HL-60/S4 (cell line): ENCODE results near the gene ID1.
"Not testable (repeated sequence)": the region's sequence is repeated elsewhere in the genome, so short reads cannot be mapped to it uniquely, and the experiment has no call there.

Experiments
- in situ Hi-C: fragments of 300-500 bp; cut with MboI; formaldehyde crosslinking; loops from 2 replicates; pipeline ENCODE4 v1.14.3; 2022; ENCODE audit warnings: low sequenced_read_pairs

ID1 gene

DNA sequence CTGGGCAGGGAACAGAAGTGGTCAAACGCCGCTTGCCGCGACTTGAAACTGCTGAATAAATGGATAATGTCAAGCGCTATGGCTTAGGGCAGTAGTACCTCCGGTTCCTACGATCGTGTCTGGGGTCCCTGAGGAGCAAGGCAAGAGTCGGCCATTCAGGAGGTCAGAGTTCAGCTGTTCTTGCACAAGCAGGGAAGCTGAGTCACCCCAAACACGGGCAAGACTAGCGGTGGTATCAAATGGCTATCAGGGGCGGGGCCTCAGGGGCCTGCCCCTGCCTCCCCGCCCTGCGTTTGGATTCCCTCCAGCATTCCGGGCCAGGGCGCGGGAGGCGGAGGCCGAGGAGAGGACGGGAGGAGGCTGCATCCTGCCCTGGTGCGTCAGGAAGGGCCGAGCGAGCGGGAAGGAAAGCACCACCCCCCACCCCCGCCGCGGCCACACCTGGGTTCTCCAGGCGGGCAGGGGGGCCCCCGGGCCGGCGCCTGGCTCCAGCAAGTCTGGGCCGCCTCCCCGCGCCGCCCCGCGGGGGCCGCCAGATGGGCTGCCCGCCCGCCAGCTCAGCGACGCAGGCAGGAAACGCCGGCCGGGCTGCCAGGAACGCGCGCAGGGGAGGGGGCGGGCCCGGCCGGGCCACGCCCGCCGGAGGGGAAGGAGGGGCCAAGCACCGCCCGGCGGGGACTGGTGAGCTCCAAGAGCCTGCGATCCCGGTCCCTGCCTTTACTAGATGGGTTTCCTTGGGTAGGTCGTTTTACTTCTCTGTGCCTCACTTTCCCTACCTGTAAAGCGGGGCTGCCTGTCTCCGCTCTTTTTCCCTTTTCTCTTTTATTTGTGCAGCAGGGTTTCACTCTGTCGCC lies 32.2 kb upstream of the ID1 start:
- in situ Hi-C loops = no loop called here

GRCh38 chr20:31573555-31574321 lies 31.4 kb upstream of the ID1 start:
- in situ Hi-C loops = no loop called here

DNA sequence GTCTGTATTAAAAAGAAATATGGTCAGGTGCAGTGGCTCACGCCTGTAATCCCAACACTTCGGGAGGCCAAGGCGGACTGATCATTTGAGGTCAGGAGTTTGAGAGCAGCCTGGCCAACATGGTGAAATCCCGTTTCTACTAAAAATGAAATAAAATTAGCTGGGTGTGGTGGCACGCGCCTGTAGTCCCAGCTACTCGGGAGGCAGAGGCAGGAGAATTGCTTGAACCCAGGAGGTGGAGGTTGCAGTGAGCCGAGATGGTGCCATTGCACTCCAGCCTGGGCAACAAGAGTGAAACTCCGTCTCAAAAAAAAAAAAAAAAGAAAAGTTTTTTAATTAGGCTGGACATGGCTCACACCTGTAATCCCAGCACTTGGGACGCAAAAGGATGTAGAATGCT lies 30.1 kb upstream of the ID1 start:
- in situ Hi-C loops = not testable (repeated sequence)

GRCh38 chr20:31576751-31577150 lies 28.3 kb upstream of the ID1 start:
- in situ Hi-C loops = no loop called here

DNA sequence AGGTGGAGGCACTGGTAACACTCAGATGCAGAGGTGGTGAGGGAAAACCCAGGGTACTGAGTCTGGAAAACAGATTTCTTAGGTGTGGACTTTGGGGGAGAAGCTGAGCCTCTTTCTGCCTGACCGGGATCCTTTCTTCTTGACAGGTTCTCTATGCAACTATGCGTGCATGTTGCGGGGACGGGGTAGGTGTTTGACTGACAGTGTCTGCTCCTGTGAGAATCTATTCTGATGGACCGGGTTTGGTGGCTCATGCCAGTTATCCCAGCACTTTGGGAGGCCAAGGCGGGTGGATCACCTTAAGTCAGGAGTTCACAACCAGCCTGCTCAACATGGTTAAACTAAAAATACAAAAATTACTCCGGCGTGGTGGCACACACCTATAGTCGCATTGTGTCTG lies 27.9 kb upstream of the ID1 start:
- in situ Hi-C loops = no loop called here

- in situ Hi-C loops = no loop called here
Observed at GRCh38 chr20:31578448-31579138, 26.5 kb upstream of the ID1 start.

DNA sequence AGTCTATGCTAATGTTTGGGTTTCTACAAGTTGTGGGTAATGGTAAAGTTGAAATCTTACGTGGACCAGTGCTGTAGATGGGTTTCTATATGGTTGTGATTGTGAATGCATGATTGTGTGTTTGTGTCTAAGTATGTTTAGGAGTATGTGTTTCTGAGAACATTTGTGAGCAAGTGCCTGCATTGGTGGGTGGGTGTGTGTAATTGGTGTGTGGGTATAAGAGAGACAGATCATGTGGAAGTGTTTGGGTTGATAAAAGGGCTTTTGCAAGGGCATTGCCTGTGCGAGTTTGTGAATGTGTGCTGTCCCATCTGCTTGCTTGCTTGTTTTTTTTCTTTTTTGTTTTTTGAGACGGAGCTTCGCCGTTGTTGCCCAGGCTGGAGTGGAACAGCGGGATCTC lies 25.8 kb upstream of the ID1 start:
- in situ Hi-C loops = no loop called here

GRCh38 chr20:31579941-31580651 lies 25.0 kb upstream of the ID1 start:
- in situ Hi-C loops = not testable (repeated sequence)

GRCh38 chr20:31580706-31581105 lies 24.4 kb upstream of the ID1 start:
- in situ Hi-C loops = no loop called here

GRCh38 chr20:31581391-31581790 lies 23.7 kb upstream of the ID1 start:
- in situ Hi-C loops = no loop called here

DNA sequence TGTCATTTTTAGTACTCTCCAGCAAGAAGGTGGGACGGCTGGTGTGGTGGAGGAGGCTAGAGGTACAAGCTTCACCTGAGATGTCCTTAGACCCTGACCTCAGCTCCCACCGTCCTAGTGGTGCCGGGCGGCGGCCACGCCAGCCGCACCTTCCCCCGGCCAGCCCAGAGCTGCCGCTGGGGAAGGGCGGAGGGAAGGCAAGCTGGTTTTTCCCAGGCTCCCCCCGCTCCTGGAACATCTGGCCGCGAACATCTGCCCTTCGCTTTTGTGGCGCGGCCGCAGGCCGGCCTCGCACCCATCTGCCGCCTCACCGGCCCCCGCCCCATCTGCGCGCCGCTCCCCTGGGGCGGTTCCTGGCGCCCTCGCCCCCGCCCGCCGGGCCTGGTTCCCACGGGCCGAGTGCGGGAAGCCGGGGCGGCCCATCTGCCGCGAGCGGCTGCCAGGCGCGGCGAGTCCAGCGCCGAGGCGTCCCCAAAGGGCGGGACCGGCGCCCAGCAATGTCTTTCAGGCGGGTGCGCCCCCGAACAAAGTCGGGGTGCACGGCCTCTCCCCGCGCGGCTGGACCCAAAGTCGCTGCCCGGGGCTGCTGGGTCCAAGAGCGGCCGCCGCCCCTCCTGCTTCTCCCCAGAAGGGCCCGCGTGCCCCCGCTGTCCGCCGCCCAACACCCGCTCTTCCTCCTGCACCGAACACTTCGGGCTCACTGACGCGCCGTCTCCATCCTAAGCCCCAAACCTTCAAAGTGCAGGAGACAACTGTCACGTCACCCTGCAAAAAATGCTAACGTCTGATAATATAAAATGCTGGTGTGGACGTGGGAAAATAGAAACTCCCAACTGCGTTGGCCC lies 17.3 kb upstream of the ID1 start:
- in situ Hi-C loops = no loop called here

GRCh38 chr20:31590717-31591225 lies 14.3 kb upstream of the ID1 start:
- in situ Hi-C loops = no loop called here

GRCh38 chr20:31593221-31594001 lies 11.7 kb upstream of the ID1 start:
- in situ Hi-C loops = no loop called here

DNA sequence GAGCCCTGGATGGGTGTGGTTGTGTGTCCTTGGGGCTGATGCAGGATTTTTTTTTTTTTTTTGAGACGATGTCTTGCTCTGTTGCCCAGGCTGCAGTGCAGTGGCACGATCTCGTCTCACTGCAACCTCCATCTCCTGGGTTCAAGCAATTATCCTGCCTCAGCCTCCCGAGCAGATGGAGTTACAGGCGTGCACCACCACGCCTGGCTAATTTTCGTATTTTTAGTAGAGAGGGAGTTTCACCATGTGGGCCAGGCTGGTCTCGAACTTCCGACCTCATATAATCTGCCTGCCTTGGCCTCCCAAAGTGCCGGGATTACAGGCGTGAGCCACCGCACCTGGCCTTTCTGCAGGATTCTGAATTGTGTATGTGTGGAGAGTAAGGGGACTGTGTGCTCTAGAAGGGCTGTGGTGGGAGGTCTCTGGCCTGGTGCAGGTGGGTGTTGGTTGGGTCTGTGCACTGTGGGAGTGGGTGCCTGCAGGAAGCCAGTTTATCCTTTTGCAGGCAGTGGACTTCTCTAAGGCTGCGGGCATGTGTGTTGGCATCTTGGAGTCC lies 11.0 kb upstream of the ID1 start:
- in situ Hi-C loops = no loop called here

- in situ Hi-C loops = no loop called here
Observed at GRCh38 chr20:31594558-31595379, 10.3 kb upstream of the ID1 start.

DNA sequence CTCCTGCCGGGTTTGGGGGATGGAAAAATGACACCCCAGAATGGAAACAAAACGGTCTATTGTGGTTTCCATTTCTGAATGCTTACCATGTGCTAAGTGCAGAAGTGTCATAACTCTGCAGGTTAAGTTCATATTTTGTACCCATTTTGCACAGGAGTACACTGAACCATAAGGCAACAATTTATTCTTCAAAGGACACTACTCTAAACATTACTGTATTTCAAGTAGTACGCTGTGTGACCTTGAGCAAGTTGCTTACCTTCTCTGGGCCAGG lies 9.8 kb upstream of the ID1 start:
- in situ Hi-C loops = no loop called here

DNA sequence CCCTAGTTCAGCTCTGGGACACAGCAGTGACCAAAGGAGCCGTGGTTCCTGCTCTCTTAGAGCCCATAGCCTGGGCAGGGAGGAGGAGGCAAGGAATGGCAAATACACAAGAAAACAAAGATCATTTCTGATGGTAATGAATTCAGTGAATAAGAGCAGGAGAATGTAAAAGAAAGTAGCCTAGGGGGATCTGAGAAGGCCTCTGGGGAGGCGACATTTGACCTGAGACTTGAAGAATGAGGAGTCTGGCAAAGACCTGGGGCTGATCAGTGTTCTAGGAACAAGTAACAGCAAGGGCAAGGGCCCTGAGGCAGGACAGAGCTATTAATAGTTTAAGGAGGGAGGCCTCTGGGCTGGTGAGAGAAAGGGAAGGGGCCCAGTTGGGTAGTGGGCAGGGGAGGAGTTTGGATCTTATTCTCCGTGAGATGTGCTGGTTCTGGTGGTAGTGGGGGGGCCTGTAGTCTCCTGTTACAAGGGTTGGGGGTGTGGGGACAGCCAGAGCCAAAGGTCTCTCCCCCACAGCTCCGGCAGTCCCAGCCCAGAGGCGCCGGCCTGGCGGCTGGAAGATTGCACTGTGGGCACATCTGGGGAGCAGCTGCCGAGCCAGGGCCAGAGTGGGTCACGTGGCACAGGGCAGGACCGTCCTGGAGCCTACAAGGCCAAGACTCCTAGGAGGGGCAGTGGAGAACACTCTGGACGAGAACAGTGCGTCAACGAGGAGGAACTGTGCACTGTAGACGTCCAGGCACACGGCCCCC lies 9.3 kb upstream of the ID1 start:
- in situ Hi-C loops = no loop called here

DNA sequence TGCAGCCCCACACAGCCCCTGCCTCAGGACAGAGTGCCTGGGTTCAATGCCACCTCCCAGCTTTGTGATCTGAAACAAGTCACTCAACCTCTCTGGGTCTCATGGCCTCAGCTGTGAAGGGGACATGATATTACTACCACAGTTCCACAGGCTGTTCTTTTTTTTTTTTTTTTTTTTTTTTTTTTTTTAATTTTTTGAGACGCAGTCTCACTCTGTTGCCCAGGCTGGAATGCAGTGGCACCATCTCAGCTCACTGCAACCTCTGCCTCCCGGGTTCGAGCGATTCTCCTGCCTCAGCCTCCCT lies 8.7 kb upstream of the ID1 start:
- in situ Hi-C loops = not testable (repeated sequence)
